ENCODE results near the gene STK26. TPM values are rescaled to one million over a fixed set of nuclear protein-coding genes. Genes with fewer than 3 reads are reported as not detected.

Gene STK26
- total RNA-seq = 2.9 and 7.2 TPM in 2 replicates

GRCh38 chrX:132022967-132023895, at the start of gene STK26:
Gene STK26, plus strand, starts transcription at chrX:132023302. Its CDS starts 316 bp downstream, at chrX:132023618.

Other genes starting within 250 kb of the STK26 start
- gene FRMD7, start 104.7 kb downstream of the STK26 start, total RNA-seq = under 0.01 TPM in 1 of 2 replicates, not detected in the other
- gene RAP2C, start 196.1 kb downstream of the STK26 start, total RNA-seq = 13.2 and 15.6 TPM in 2 replicates

All from endothelial cell of coronary artery (primary cell).